ENCODE results near the gene GTPBP6. TPM values are rescaled to one million over a fixed set of nuclear protein-coding genes. Genes with fewer than 3 reads are reported as not detected.
"Not testable (repeated sequence)": the region's sequence is repeated elsewhere in the genome, so short reads cannot be mapped to it uniquely, and the experiment has no call there.

The GTPBP6 gene
- total RNA-seq, 1 donor from 2014 or later, result 75.6 TPM

- no peak for TF ChIP-seq CTCF (IDR thresholded peaks at IDR 0.05)
- no peak overlapping the region for H3K27ac Mint-ChIP-seq
- DNase-seq, result no peak
- no peaks in the 10 kb centered on the region for H3K4me1 Mint-ChIP-seq
- ChIA-PET POLR2A (no interaction called here), CTCF (no interaction called here)
- no peaks in the 10 kb centered on the region for H3K27me3 Mint-ChIP-seq
- no peak overlapping the region for H3K4me3 Mint-ChIP-seq
- no peak for ATAC-seq (ENCODE audit: low read depth)
- no peaks in the 10 kb centered on the region for H3K9me3 Mint-ChIP-seq
- intact Hi-C loops (cut with micrococcal nuclease), result no loop called here
- no peaks in the 10 kb centered on the region for H3K36me3 Mint-ChIP-seq (ENCODE audit: low read depth)
Observed at GRCh38 chrX:264634-265455, 53.8 kb downstream of the GTPBP6 start.

GRCh38 chrX:264006-264405 lies 54.6 kb downstream of the GTPBP6 start:
- DNase-seq; H3K27ac Mint-ChIP-seq; H3K4me1 Mint-ChIP-seq; ATAC-seq (ENCODE audit: low read depth); H3K36me3 Mint-ChIP-seq (ENCODE audit: low read depth); H3K27me3 Mint-ChIP-seq; CTCF ChIA-PET; intact Hi-C loops (cut with micrococcal nuclease); POLR2A ChIA-PET; H3K9me3 Mint-ChIP-seq; H3K4me3 Mint-ChIP-seq: not testable (repeated sequence)

- CTCF ChIA-PET, result no interaction called here
- no peak for ATAC-seq (ENCODE audit: low read depth)
- Mint-ChIP-seq H3K4me3 (no peak overlapping the region), H3K27me3 (no peaks in the 10 kb centered on the region), H3K9me3 (no peaks in the 10 kb centered on the region), H3K27ac (no peak overlapping the region), H3K36me3 (ENCODE audit: low read depth) (no peaks in the 10 kb centered on the region), H3K4me1 (no peaks in the 10 kb centered on the region)
- intact Hi-C loops (cut with micrococcal nuclease), result no loop called here
- TF ChIP-seq CTCF (IDR thresholded peaks at IDR 0.05), result no peak
- peak; percentile 13 for DNase-seq
- POLR2A ChIA-PET, result no interaction called here
Observed at GRCh38 chrX:262381-262909, 56.2 kb downstream of the GTPBP6 start.

GRCh38 chrX:261919-262352 lies 56.7 kb downstream of the GTPBP6 start:
- ChIA-PET CTCF (no interaction called here), POLR2A (no interaction called here)
- no peak for ATAC-seq (ENCODE audit: low read depth)
- Mint-ChIP-seq H3K9me3 (no peaks in the 10 kb centered on the region), H3K4me1 (no peaks in the 10 kb centered on the region), H3K27me3 (no peaks in the 10 kb centered on the region), H3K4me3 (no peak overlapping the region), H3K36me3 (ENCODE audit: low read depth) (no peaks in the 10 kb centered on the region), H3K27ac (no peak overlapping the region)
- intact Hi-C loops (cut with micrococcal nuclease), result no loop called here
- no peak for TF ChIP-seq CTCF (IDR thresholded peaks at IDR 0.05)
- peak; percentile 10 for DNase-seq

GRCh38 chrX:261167-261918 lies 57.3 kb downstream of the GTPBP6 start:
- intact Hi-C loops (cut with micrococcal nuclease), result no loop called here
- Mint-ChIP-seq H3K27ac (no peak overlapping the region), H3K4me3 (no peak overlapping the region), H3K27me3 (no peaks in the 10 kb centered on the region), H3K36me3 (ENCODE audit: low read depth) (no peaks in the 10 kb centered on the region), H3K4me1 (no peaks in the 10 kb centered on the region), H3K9me3 (no peaks in the 10 kb centered on the region)
- ChIA-PET POLR2A (no interaction called here), CTCF (no interaction called here)
- no peak for TF ChIP-seq CTCF (IDR thresholded peaks at IDR 0.05)
- ATAC-seq (ENCODE audit: low read depth) (no peak), DNase-seq (peak; percentile 9)

Data from activated B cell treated with CpG ODN at 0.5 μM for 24 hours (primary cell).